Stimulated activated CD4-positive, alpha-beta T cell treated with anti-CD3 and anti-CD28 coated beads, TNF-alpha, amount 100 ng/mL, for 4 hours (primary cell): ENCODE measurements around the gene WDR31.
"Not testable (repeated sequence)": the region's sequence is repeated elsewhere in the genome, so short reads cannot be mapped to it uniquely, and the experiment has no call there.

Experiments used
- DNase-seq, 3 experiments: peaks; one replicate each; pipeline ENCODE4 v3.0.0-alpha.2; 2020; ENCODE audit warnings: low read depth in 3 of 3

WDR31 gene

DNA sequence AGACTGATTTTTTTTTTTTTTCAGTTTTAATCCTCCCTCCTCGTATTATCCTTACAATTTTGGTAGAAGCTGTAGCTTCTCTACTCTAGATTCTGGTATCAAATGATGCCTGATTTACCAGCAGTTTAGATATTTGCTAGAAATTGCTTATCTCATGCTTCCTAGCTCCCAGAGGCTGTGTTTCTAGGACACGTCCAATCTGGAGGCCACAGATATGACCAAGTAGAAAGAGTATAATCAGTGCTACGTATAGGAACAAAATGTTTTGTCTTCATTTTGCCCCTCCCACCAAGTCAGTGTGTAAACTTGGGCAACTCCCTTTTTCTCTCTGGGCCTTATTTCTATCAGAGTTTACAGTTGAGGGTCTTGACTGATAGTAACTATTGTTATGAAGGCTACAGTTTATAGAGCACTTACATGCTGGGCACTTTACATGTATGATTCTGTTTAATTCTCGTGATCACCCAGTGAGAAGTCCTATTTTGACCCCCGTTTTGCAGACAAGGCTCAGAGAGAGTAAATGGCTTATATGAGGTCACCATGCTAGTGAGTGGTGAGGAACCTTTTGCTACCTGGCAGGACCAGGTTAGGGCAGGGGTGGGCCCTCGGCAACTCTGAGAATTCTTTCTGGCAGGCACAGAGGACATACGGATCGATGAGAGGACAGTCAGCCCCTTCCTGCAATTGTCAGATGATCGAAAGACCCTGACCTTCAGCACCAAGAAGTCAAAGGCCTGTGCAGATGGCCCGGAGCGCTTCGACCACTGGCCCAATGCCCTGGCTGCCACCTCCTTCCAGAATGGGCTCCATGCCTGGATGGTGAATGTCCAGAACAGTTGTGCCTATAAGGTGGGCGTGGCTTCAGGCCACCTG lies 29.1 kb upstream of the WDR31 start:
- DNase-seq: no peak

DNA sequence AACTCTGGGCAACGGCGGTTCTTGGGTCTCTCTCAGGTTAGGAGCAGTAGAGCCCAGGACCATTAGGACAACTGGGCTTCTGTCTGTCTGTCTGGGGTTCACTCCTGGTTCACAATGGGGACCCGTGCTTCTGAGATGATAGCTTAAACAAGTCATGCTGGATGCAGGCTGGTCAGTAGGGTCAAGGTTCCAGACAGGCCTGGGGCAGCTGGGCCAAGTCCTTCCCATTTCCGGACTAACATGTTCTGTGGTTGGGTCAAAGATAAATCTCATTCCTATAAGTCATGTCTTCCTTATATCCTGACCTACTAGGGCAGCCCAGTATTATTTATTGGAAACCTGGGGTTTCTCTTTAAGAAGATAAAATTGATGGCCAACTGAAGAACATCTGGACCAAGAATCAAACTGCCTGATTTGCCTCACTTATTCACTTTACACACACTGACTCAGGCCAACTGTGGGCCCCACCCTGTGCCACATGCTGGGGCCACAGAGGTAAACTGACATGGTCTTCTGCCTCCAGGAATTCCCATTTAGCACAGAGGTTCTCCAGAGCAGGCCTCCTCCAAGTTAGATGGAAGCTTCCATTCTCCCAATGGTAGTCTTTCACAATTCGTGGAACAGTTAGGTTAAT lies 28.4 kb upstream of the WDR31 start:
- no peak for DNase-seq

DNA sequence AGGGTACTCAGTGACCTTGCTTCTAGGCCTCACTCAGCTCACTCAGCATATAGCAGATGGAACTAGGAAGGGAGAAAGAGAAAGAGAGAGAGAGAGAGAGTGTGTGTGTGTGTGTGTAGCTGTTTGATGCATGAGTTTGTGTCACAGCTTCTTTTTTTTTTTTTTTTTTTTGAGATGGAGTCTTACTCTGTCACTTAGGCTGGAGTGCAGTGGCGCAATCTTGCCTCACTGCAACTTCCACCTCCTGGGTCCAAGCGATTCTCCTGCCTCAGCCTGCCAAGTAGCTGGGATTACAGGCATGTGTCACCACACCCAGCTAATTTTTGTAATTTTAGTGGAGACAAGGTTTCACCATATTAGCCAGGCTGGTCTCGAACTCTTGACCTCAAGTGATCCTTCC lies 25.6 kb upstream of the WDR31 start:
- DNase-seq: not testable (repeated sequence)

DNA sequence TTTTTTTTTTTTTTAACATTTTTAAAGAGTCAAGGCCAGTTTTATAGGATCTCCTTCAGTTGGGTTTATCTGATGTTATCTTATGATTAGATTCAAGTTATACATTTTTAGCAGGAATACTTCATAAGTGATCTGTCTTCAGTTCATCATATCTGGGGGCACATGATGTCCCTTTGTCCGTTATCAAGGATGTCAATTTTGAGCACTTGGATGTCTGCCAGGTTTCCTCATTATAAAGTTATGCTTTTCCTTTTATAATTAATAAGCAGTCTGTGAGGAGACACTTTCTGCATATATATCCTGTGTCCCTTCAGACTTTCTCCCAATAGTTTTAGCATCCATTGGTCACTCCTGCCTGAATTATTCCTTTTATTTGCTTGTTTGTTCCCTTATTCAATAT lies 24.9 kb upstream of the WDR31 start:
- DNase-seq: no peak

DNA sequence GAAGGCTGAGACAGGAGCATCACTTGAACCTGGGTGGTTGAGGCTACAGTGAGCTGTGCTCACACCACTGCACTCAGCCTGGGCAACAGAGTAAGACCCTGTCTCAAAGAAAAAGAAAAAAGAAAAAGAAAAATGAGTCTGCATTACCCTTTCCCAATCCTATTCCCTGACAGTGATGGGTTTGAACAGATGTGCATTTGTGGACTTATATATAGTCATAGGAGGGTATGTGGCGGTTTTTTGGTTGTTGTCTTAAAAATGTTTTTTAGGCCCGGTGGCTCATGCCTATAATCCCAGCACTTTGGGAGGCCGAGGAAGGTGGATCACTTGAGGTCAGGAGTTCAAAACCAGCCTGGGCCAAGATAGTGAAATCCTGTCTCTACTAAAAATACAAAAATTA lies 23.3 kb upstream of the WDR31 start:
- no peak for DNase-seq

DNA sequence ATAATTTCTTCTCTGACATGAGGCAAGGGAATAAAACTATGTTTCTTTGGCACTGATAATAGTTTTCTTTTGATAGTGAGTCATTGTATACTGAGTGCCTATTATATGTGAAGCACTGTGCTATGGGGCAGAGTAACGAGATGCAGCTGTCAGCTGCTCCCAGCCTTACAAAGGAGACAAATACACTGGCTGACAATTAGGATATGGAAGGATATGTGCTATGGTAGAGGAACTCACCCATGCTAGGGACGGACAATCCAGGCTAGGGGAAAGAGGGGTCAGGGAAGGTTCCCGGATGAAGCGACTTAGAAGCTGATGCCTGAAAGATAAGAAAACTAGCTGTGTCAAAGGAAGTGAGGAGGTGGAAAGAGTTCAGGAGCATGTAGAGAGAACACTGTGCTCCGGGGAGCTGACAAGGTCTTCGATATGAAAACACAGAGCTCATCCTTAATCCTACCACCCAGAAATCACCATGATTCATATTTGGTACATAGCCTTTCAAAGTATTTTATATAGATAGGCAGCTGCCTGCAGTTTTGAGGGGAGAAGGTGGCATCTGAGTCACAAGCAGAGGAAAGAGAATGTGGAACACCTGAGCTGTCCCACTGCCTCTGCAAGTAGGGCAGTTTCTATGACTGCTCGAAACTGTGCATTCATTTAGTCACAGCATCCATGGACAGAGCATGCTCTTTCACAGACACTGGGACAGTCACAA lies 21.4 kb upstream of the WDR31 start:
- no peak for DNase-seq

DNA sequence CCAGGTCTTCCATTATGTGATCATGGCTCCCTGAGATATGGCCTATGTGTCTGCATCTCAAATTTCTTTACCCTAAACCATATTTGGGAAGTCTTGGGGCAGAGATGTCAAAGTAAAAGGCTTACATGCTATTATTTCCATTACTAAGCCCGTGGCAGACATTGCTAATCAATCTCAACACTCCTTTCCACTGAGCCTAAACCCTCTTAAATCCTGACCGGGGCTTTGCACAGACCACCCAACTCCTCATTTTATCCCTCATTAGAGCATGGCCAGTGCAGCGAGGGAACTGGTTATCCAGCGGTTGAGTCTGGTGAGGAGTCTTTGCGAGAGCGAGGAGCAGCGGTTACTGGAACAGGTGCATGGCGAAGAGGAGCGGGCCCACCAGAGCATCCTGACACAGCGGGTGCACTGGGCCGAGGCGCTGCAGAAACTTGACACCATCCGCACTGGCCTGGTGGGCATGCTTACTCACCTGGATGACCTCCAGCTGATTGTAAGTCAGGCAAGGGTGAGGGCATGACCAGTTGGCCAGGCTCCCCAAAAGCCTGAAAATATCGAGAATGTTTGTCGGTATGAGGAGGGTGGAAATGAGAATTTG lies 20.3 kb upstream of the WDR31 start:
- no peak for DNase-seq

DNA sequence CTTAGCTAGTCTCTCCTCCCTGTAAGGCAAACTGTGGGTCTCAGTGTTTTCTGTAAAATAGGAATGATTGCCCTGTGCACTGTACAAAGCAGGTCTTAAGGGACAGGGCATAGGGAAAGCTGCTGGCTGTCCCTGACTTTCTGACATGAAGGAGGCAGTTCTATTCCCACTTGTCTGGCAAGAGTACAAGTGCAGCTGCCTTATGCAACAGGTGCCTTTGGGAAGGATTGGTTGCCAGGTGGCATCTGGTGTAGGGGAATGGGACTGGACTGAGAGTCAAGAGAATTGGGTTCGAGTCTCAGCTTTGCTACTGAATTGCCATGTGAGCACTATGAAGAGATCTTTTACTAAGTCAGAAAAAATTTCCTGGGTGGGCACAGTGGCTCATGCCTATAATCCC lies 19.3 kb upstream of the WDR31 start:
- no peak for DNase-seq

DNA sequence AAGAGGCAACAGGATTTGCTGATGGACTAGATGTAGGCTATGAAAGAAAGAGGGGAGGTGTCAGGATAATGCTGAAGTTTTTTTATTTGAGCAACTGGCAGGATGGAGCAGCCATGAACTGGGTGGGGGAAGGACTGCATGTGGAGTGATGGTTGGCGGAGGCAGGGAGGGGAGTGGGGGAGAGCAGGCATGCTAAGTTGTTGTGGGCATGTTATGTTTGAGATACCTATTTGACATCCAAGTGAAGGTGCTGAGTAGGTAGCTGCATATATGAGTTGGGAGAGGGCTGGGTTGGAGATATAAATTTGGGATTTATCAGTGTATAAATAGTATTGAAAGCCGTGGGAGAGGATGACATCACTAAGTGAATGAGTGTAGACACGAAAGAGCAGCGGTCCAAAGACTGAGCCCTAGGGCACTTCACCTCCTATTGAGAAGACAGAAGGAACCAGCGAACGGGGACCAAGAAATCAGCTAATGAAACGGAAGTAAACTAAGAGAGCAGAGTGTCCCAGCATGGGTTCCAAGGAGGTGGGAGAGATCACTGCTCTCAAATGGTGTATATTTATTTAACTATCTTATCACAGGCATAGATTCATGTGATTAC lies 16.7 kb upstream of the WDR31 start:
- DNase-seq: no peak

DNA sequence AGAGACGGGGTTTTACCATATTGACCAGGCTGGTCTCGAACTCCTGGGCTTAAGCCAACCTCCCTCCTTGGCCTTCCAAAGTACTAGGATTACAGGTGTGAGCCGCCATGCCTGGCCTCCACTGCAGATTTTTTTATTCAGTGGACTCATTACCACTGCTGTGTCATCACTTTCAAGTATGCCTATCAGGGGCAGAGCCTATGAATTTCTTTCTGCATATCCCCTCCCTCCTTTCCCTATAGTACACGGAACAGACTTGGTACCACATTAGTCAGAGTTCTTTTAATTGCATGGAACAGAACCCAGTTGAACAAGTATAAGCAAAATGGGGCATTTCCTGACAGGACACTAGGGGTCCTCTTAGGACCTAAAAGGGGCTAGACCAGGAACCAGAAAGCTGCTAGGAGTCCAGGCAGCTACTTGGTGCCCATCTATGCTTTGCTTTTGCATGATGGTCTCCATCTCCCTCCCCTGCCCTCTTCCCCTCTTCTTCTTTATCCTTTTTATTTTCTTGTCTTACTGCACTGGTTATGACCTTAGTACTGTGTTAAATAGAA lies 15.0 kb upstream of the WDR31 start:
- no peak for DNase-seq

DNA sequence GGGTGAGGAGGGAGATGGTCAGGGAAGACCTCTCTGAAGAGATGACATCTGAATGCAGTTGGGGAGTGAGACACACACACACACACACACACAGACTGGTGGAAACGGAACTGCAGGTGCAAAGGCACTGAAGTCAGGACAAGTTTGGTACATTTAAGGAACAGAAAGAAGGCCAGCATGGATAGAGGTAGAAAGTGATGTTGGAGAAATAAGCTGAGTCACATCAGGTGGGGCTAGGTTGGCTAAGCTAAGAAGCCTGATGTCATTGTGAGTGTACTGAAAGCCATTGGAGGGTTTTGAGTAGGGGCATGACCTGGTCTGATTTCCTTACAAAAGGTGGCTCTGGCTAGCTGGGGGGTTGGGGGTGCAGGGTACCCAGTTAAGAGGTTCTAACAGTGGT lies 12.3 kb upstream of the WDR31 start:
- DNase-seq: no peak

DNA sequence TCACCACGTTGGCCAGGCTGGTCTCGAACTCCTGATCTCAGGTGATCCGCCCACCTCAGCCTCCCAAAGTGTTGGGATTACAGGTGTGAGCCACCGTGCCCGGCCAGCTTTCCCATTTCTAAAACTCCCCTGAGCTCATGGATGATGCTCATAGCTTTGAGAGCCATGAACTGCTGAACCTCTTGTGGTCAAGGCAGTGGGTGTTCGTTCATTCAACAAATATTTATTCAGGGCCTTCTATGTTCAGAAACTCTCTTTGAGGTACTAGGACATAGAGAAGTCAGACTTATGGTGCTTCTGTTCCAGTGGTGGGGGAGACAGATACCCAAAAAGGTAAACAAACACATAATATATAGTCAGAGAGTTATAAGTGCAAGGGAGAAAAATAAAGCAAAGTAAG lies 11.9 kb upstream of the WDR31 start:
- DNase-seq: no peak

DNA sequence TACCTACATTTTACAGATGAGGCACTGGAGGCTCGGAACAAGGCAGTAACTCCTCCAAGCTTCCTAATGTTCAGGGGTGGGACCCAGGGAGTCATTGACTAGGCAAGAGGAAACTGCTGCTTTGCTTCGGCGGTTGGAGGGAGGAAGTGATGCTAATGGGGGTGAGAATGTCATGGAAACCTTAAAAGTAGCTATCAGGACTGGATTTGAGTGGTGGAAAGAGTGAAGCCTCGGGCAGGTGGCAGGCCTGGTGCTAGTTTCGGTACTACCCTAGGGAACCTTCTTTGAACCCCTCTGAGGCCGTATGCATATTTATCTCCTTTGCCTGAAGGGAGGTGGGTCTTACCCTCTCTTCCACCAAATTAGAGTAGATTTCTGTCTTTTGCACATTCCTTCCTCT lies 10.9 kb upstream of the WDR31 start:
- no peak for DNase-seq

DNA sequence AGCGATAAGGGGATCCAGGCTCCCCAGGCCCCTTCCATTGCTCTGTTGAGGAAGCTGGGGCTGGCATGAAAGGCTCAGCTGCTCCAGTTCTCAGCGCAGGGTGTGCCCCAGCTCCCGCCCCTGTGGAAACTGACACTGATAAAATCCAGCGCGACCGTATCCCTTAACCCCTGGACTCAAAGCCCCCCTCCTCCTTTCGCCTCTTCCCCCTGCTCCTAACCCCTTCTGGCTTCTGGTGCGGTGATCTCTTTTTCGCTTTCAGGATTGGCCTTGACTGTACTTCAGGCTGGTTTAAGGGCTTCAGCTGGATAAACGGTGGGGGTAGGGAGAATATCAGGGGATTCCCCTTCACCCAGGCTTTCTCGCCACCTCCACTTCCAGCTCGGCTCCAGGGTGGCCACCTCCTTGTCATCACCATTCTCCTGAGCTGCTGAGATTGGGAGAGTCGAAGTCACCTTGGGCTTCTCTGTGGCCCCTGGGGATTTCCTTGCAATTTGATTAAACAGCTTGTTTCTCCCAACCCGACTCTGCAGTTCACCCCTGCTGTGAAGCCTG lies 10.1 kb upstream of the WDR31 start:
- no peak for DNase-seq

DNA sequence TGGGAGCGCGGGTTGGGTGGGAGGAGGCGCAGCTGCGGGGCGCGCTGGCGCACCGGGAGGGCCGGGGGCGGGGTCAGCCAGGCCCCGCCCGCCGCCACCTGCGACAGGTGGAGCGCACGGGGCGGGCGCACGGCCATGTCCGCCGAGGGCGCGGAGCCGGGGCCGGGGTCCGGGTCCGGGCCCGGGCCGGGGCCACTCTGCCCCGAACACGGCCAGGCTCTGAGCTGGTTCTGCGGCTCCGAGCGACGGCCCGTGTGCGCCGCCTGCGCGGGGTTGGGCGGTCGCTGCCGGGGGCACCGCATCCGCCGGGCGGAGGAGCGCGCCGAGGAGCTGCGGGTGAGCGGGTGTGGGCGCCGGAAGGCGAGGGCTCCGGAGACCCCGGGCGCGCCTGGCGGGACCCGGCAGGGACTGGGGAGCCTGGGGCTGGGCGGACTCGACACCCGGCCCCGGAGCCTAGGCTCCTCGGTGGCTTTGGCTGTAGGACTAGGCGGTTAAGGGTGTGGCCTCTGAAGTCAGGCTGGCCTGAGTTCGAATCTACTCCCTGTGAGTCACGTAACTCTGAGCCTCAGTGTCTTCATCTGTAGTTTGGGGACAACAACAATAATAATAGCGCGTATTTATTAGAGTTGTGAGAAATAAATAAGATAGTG lies 9.5 kb upstream of the WDR31 start, which contains the start of gene BSPRY:
Gene BSPRY (plus strand): TSS at position 97 of the 650 bp plus-strand sequence. CDS start 39 bp downstream, at position 136.
- no peak for DNase-seq

DNA sequence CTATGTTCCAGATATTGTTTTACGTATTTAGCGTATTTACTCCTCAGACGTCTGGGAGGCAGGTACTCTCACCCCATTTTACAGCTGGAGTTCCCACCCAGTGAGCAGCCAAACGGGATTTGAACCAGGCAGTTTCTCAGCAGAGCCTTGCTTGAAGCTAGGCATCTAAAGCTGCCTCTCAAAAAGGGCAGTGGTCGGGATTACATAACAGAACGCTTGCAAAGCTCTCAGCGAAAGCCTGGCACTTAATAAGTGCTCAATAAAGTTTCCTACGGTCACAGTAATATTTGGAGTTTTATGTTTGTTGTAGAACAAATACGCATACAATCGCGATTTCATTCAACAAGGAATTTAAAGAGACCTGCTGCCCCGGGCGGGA lies 9.0 kb upstream of the WDR31 start:
- DNase-seq: no peak

DNA sequence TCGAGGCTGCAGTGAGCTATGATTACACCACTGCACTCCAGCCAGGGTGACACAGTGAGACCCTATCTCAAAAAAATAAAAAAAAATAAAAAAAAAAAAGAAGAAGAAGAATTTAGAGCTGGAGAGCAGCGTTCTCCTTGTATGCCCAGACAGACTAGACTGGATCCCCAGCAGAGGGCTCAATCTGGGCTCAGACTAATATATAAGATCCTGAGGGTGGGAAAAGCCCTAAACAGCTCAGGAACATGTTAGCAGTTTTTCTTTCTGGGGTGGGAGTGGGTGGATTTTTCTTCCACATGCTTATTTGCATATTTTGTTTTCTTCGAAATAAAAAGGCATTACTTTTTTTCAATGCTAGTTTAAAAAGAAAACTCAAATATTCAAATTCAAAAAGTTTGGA lies 8.4 kb upstream of the WDR31 start:
- no peak for DNase-seq

DNA sequence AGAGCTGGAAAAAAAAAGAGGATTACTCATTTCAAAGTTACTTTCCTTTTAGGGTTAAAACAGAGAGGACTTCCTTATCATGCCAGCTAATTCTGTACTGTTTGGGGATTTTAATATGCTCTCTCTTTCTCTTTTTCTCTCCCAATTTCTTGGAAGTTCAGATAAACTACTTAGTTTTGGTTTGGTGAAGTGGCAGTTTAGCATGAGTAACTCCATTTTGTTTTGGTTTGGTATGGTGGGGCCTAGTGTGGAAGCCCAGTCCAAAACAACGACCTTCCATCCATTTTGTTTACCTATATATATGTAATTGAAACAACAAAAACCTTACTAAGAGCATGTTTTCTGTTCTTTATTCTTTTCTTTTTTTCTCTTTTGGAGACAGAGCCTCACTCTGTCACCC lies 5.6 kb upstream of the WDR31 start:
- DNase-seq: no peak

DNA sequence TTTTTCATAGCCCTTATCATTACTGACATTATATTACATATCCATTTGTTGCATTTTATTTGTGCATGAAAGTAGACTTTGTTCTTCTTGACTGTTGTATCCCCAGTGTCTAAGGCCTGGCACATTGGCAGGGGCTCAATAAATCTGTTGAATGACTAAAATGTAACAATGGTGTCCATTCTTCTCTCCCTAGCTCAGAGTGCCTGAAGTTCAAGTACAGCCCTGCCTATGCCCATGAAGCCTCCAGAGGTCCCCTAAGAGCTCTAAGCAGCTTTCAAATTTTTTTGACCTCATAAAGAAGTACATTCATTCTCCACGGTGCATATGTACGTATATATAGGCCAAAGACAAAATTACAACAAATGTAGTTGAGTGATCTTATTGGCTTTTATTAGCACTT lies 5.1 kb upstream of the WDR31 start:
- DNase-seq: no peak

DNA sequence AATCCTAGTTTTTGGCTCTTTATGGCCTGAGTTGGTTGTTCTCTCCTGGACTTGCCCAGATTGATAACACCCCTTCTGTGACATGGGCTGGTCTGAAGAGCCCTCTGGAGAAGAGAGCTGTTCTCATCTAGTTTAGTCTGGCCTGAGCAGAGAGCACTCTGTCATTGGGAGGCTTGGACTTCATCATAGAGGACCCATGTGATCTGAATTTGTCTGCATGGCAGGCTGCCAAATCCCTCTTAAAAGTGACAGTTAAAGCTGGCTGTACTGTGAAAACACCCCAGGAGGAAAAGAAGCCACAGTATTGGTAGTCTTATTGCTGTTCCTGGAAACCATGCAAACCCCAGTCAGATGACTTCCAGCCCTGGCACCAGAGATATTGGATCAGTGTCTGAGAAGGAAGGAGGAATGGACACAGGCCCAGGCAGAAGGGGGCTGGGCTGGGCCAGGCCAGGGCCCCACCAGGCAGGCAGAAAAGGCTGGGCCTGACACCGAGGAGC lies 3.7 kb upstream of the WDR31 start:
- no peak for DNase-seq
